Measurements from ENCODE around the gene ARIH1.
A peak's percentile ranks its signal among the peaks of the same experiment; 100 is the strongest.

The ARIH1 gene

DNA sequence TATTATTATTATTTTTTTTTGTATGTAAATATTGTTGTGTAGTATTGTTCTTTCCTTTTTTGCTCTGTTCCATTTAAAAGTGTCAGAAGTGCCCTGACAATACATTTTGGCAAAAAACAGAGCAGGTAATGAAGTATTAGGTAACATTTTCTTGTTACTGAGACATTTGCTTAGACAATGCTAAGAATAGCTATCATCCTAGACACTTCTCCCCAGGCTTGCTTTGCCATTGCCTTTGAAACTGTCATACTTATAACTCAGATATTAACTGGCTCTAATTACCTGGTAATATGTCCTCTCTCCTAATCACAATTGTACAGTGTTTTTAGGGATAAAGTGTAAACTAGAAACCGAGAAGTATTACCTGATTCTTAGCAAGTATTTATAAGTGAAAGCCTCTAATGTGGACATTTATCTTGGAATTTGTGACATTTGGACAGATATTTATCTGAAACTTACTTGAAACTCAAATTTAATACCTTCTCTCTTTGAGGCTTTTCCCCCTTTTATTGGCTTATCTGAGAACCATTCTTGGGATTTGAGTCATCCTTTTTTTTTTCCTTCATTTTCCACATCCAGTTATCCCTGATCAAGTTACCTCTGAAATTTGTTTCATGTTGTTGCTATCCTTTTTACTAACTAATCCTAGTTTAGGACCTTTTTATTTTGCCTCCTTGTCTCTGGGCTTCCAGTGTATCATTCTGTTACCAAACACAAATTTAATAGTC, 13.1 kb downstream of the ARIH1 start:
- no peak for DNase-seq

DNA sequence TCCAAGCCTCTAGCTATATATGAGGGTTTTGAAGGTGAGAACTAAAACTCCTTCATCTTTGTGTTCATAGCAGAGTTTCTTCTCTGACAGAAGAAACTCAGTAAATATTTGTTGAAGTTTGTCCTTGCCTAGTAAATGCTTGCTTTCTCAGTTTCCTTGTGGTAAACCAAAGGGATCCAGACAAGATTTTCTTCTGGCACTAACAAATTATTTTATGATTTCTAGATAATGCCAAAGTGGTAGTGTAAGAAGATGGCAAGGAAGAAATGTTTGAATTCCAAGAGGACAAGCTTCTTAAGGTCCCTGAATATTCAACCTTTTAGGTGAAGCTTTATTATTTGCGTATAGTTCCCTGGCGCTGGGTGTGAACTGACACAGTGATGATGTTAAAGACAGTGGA, 14.4 kb downstream of the ARIH1 start:
- DNase-seq: no peak

DNA sequence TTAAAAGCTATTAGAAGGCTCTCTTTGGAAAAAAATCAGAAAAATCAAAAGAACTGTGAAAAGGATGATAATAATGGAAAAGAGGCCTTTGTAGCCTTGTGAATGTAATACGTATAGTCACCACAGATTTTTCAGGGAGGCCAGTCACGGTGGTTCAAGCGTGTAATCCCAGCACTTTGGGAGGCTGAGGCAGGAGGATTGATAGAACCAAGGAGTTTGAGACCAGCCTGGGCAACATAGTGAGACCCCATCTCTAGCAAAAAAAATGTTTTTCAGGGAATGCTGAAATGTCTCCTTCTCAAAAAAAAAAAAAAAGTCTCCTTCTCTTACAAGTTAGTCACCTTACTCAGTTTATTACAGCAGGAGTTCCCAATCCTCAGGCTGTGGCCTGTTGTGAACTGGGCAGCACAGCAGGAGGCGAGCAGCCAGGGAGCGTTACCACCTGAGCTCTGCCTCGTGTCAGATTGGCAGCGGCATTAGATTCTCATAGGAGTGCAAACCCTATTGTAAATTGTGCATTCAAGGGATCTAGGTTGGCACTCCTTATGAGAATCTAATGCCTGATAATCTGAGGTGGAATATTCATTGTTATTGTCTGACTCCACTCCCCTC, 15.9 kb downstream of the ARIH1 start:
- no peak for DNase-seq

DNA sequence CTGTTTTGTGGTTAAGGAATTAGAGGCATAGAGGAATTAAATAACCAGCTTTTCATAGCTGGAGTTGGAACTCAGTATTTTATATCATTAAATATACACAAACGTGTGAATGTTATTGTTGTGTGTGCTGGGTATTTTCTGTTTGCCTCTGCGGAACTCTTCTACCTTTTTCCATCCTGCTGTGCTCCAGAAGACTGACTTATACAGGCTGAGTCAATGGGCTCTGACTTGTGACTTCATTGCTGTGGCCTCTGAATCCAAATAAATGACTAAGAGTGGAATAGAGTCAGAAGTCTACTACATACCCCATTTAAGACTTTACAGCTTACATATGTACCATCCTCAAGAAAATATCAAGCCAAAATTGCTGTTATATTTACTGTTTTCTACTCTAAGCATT, 17.6 kb downstream of the ARIH1 start:
- DNase-seq: no peak

DNA sequence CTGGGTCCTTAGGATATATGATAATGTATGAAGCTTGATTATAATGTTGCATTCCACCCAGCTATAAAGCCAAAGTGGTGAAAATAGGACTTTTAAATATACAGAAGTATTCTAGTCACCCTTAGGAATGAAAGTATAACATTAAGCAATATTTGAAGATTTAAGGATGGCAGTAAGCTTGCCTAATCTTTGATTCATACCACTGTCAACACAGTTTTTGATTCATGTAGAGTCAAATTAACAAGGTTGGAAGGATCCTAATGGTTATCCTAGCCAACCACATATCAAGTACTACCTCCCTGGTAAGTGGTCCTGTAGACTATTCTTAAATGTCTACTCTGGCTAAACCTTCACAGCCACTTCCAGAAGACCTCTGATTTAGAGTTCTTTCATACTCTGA, 18.6 kb downstream of the ARIH1 start:
- no peak for DNase-seq

DNA sequence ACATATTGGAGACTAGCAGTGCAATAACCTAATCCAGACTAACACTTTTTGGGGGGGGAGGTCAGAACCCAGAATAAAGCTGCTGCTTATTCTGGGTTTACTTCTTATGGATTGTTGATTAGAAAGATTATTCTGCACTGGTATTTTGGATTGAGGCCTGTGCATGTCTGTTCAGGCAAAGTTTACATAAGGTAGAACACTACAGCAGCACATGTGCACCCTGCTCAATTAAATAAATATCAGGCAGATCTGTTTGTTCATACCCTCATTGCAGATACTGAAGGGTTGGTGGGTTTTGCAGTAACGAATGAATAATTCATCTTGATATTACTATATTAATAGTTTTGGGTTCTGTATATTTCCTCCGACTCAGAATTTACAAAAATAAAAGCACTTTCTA, 19.1 kb downstream of the ARIH1 start:
- no peak for DNase-seq

DNA sequence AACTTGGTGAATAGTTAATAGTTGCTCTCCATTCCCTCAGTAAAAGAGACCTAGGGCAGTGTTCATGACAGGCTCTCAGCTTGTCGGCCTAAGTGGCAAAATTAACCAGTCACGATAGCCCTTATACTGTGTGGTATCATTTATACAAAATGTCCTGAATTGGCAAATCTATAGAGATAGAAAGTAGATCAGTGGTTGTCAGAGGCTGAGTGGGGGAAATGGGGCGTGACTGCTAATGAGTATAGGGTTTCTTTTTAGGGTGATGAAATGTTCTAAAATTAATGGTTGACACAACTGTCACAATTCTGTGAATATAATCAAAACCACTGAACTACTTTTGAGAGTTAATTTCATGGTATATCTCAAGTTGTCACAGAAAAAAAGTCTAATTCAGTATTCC, 20.9 kb downstream of the ARIH1 start:
- no peak for DNase-seq

DNA sequence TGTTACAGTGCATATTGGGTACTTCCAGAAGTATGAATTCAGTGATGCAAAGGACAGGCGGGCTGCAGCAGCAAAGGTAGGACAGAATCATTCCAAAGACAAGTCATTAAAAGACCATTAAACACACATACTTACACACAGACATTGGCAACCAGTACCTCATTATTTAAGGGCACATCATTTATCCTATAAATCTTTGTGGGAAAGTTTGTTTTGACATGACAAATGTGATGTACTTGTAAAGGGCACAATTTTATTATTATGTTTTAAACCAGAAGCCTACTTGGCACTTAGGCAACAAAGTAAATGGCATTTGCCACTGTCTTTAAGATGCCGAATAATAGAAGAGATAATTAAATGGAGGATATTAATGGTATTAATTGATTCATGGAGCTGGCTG, 22.7 kb downstream of the ARIH1 start:
- DNase-seq: no peak

DNA sequence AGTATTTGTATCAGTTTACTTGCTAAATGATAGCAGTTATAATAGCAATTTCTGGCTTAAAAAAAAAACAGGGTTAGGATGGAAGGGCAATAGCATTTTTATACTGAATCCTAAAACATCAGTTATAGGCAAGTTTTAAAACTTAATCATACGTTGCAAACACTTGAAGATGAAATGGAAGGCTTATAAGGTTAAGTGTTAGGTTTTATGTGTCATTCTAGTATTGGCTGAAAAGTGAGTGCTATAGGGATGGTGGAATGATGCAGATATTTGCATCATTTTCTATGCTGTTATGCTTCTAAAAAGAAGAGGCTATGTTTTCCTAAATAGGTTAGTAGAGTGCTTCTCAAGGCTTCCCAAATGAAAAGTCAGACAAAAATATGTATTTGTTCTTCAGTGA, 23.3 kb downstream of the ARIH1 start:
- DNase-seq: no peak

DNA sequence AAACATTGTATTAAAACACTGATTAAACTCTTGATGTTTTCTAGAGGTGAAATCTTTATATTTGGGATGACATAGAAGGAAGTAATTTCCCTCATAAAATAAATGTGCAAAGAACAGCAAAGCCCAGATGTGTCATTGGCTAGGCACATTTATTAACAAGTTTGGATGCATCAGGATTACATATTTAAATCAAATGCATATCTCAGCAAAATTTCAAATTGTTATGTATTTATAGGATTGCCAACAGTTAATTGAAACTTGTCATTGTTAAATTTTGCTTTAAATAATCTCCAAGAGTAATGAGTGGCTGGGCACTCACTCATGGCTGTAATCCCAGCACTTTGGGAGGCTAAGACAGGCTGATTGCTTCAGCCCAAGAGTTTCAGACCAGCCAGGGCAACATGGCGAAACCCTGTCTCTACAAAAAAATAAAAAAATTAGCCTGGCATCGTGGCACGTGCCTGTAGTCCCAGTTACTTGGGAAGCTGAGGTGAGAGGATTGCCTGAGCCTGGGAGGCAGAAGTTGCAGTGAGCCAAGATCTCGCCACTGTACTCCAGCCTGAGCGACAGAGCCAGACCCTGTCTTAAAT, 28.2 kb downstream of the ARIH1 start:
- no peak for DNase-seq

DNA sequence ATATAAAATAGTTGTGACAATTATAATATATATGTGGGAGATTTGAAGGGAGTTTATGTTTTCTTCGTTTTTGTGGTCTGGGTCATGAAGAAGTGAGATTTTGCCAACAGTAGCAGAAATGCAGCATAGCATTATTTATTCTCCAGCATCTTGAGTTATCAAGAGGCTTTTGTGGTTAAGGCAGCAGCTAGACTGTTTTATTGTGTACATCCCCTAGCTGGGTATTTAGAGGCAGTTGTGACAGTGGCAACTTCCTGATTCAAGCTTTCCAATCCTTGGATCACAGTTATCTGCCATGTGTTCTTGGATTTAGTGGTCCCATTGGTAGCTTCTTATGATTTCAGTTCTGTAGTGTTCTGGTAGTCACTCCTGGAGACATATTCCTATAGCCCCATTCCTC, 29.0 kb downstream of the ARIH1 start:
- no peak for DNase-seq

DNA sequence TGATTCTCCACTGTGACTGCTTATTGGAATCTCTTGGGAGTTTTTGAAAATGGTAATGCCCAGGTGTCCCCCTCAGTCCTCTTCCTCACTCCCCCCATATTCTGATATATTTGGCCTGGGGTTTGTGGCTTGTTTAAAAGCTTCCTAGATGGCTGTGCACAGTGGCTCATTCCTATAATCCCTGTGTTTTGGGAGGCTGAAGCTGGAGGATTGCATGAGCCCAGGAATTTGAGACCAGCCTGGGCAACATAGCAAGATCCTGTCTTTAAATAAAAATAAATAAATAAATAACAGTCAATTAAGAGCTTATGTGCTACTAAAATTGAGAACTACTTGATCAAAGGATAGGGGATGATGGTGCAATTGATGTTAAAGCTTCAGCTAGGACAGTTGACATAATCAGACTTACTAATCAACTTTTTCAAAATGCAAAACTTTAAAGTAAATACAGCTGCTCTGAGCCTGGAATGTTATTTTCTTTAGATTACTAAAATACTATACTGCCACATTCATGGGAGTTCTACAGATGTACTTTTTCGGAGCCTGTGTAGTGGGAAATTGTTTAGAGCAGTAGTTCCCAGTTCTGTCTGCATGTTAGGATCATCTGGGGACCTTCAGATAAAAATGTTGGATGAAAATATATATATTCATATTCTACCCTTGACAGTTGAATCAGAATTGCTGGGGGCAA, 33.4 kb downstream of the ARIH1 start:
- DNase-seq: no peak

DNA sequence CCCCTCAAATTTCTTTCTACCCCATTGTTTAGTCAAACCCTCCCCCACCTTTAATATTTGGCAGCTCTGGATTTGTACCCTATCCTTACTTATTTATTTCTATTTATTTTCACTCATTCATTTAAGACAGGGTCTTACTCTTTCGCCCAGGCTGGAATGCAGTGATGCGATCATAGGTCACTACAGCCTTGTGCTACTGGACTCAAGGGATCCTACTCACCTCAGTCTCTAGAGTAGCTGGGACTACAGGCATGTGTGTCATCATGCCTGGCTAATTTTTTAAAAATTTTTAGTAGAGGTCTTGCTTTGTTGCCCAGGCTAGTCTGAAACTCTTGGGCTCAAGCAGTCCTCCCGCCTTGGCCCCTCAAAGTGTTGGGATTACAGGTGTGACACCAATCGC, 35.4 kb downstream of the ARIH1 start:
- no peak for DNase-seq

DNA sequence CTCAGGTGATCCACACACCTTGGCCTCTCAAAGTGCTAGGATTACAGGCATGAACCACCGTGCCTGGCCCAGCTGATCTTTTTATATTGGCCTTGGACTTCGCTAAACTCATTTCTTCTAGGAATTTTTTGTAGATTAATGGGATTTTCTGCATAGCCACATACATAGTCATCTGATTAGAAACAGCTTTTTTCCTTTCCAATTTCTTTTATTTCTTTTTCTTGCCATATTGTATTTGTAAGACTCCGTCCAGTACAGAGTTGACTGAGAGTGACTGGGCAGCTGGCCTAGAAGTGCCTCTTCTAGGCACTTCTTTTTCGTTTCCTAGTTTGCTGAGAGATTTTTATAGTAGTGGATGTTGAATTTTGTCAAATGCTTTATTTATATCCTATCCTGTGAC, 37.4 kb downstream of the ARIH1 start:
- DNase-seq: no peak

DNA sequence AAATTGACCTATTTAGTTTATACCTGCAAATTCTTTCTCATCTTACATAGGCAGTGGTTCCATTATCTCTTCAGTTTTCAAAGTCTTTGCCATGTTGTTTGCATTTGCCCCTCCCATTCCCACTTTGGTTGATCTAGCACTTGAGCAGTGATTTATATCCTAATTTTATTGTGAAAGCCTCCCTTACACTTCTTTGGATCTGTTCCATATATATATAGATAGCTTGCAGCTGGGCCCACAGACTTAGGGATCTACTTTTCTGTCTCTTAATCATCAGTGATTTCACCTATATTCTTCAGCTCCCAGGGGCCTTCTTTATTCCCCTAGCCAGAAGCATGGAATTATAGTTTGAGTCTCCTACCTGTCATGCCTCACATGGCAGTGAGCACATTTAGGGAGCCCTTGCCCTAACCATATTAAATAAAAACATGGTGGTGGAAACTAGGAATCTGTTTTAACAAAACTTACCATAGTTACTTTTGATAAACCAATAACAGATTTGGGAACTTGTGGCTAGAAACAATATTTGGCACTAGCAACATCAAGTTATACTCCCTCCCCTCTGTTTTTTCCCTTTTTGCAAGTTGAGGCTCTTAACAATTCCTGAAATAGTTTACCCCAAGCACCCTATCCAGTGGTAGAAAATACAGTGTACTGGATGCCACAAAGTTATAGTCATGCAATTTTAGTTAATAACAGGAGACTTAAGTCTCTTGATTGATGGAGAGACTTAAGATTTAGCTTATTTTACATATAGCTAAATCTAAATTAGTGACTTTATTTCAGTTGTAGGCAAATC, 41.7 kb downstream of the ARIH1 start:
- peak; percentile 6 for DNase-seq

DNA sequence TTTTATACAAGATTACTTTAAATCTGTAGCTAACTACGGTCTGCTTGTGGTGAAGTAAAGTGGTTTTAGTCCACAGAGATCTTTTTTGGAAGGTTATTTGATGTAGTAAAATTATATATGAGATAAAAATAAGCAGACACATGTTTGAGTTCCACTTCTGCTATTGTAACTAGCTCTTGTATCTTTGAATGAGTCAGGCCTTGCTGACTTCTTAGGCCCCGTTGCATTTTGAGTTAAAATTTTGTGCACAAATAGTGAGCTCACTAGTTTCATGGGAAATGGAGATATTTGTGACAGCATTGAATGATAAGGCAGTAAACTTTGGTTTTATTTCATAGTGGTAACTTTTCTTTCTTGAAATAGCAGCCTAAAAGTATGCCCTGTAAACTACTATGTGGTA, 42.6 kb downstream of the ARIH1 start:
- no peak for DNase-seq

DNA sequence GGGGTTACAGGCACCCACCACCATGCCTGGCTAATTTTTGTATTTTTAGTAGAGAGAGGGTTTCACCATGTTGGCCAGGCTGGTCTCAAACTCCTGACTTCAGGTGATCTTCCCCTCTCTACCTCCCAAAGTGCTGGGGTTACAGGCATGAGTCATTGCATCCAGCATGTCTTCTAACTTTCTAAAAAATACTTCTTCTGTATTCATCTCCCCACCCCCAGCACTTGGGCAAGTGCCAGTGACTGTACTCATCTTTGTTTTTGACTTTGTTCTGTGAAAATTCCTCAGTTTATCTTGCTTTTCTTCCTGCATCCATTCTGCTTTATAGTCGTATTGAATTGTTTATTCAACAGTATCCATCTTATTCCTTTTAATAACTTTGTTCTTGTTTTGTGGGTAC, 47.6 kb downstream of the ARIH1 start:
- no peak for DNase-seq

DNA sequence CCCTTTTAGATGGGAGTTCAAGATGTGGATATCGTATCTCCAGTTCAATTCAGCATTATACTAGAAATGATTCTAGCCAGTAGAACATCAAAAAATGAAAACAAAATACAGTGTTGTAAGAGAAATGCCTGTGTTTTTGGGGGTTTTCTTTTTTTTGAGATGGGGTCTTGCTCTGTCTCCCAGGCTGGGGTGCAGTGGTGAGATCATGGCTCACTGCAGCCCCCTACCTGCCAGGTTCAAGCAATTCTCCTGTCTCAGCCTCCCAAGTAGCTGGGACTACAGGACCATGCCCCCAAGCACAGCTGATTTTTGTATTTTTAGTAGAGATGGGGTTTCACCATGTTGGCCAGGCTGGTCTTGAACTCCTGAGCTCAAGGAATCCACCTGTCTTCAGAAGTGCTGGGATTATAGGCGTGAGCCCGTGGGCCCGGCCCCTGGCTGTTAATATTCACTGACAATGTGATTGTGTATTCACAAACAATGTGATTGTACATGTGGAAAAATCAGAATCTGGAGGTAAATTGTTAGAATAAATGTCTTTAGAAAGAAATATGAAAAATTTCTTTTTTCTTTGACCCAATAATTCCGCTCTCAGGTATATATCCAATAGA, 59.0 kb downstream of the ARIH1 start:
- no peak for DNase-seq

DNA sequence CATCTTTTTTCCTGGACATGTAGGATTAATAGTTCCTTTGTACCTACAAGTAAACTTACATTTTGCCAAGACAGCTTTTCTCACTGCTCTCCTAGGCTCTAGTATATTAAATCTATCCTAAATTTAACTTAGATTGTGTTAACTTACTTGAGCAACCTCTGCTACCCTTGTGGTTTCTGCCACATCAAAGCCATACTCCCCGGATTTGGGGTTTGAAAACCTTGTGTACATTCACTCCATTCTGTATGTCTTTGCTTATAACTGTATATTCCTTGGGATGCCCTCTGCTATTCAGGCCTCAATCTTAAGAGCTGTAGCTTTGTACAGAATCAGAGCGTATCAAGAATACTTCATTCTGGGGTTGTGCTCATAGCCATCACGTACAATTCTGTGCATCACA, 60.4 kb downstream of the ARIH1 start:
- no peak for DNase-seq

DNA sequence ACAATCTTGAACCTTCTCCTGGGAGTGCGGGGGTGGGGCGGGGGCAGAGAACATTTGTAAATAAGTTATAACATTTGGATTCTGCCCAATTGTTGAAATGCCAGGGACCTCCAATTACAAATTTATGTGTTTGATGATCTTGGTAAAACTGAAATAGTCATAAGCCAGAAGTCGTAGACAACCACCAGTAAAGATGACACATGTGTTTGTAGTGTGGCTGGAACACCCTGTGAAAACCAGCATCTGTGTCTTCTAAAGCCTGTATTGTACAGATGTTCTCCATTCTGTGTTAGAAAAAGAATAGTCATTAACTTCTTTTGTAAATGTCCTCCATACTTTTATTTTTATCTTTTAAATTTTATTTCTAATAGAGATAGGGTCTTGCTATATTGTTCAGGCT, 61.8 kb downstream of the ARIH1 start:
- no peak for DNase-seq

DNA sequence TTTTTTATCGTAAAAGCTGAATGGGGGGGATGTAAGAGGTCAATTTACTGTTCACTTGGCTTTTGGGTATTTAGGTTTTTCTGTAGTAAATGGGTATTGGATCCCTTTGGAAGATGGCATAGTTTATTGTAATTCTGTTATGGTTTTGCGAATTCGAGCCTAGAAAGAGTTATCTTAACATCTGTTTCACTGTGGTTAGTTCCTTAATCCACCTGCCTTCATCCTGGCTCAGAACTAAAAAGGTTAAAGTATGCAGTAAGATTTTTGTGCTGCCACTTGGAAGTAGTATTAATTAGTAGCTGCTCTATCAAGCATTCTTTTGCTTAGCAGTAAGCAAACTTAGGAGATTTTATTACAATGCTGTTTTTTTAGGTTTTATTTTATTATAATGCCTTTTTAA, 62.4 kb downstream of the ARIH1 start:
- no peak for DNase-seq

DNA sequence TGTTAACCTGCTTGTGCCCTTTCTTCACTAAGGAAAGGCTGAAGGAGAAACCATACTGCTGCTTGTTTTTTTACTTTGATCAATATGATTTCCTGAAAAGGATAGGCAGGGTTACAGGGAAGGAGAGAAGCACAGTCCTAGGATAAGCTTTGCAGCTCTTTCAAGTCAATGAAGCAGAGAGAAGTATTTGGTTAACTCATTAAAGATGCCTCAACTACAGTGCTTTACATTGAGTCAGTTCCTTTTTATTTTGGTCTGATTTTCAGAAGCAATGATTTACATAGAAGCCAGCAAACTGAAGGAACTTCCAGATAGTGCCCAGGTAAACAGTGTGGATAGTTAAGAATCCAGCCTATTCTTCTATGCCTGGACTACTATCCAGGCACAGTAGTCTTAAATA, 64.8 kb downstream of the ARIH1 start:
- no peak for DNase-seq

Measured in NCI-H1417 treated with DMSO at 0.1 percent for 48 hours (cell line).